GM18870 (cell line): Measurements from ENCODE around the gene BCAT1.
"Not testable (repeated sequence)": the region's sequence is repeated elsewhere in the genome, so short reads cannot be mapped to it uniquely, and the experiment has no call there.

Source experiments
- ATAC-seq: cut with Tn5 transposase; IDR thresholded peaks from one replicate; pipeline ENCODE4 v1.9.1; 2021; ENCODE audit warnings: moderate library complexity; ENCODE audit not compliant: unreplicated experiment

The BCAT1 gene

DNA sequence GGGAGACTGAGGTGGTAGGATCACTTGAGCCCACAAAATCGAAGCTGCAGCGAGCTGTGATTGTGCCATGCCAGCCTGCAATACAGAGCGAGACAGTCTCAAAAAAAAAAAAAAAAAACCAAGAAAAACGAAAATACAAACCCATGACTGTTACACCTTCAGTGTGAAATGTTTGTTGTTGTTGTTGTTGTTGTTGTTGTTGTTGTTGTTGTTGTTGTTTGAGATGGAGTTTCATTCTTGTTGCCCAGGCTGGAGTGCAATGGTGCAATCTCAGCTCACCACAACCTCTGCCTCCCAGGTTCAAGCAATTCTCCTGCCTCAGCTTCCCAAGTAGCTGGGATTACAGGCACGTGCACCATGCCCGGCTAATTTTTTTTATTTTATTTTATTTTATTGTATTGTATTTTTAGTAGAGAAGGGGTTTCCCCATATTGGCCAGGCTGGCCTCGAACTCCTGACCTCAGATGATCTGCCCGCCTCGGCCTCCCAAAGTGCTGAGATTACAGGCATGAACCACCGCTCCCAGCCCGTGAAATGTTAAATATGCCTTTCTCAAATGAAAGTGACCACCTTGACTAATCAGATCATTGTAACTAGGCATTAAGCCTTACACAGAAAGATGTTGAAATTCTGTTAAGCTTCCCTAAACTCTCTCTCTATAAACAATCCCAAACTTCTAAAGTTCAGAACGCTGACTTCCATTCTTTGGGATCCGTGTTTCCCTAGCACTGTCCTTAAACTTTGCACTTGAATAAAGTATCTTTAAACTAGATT lies 20.2 kb downstream of the BCAT1 start:
- ATAC-seq = not testable (repeated sequence)

DNA sequence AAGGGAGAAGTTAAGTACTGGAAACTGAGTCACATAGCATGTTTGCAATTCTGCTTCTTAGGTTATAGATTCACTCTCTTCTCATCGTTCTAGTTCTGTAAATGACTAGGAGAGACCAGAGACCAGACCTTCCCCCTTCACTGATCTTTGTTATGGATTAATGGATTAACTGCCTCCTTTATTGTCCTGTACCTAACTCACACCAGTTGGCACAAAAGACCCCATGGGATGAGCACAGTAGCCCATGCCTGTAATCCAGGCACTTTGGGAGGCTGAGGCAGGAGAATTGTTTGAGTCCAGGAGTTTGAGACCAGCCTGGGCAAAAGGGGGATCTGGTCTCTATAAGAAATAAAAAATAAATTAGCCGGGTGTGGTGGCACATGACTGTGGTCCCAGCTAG lies 20.8 kb downstream of the BCAT1 start:
- no peak for ATAC-seq

DNA sequence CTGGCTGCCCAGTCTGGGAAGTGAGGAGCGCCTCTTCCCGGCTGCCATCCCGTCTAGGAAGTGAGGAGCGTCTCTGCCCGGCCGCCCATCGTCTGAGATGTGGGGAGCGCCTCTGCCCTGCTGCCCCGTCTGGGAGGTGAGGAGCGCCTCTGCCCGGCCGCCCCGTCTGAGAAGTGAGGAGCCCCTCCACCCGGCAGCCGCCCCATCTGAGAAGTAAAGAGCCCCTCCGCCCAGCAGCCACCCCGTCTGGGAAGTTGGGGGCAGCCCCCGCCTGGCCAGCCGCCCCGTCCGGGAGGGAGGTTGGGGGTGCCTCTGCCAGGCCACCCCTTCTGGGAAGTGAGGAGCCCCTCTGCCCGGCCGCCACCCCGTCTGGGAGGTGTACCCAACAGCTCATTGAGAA lies 22.8 kb downstream of the BCAT1 start:
- ATAC-seq = not testable (repeated sequence)

DNA sequence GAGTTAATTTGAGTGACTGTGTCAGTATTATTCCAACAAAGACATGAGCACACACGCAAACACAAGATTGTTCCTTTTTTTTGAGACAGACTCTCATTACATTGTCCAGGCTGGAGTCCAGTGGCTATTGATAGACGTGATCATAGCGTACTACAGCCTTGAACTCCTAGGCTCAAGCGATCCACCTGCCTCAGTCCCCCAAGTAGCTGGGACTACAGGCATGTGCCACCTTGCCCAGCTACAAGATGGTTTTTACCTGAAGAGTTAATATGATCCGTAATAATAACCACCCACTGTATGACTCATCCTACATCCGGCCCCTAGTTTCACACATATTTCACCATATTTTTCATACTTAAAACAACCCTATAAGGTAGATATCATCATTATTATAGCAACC lies 26.8 kb downstream of the BCAT1 start:
- no peak for ATAC-seq

DNA sequence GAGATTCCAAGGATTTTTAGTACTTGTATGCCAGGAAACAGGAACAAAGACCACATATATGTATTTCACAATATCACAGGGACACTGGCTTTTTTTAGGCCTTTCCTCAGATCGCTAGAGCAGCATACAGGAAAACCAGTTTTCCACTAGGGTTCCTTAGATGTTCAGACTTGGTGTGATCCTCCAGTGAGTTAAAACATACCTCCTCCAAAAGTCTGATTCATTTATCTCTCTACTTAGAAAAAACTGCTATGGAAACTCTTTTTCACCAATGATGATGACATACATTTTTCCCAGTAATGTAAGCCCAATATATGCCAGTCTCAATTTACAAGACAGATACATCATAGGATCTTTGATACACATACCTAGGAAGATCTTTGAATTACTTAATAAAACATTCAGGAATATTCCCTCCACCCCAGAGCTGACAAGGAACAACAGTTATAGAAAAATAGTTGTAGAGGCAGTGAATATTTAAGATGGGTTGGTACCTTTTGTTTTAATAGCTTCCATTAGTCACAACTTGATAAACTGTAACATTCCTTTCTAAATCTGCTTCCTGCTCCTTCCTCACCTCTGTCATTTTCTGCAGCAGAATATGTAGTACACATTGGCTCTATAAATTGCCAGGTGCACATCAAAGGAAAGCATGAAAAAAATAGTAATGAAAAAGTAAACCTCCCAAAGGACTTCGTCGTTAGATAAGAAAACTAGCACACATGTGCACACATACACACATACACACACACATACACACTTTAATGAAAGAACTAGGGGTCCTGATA lies 27.5 kb downstream of the BCAT1 start:
- no peak for ATAC-seq

DNA sequence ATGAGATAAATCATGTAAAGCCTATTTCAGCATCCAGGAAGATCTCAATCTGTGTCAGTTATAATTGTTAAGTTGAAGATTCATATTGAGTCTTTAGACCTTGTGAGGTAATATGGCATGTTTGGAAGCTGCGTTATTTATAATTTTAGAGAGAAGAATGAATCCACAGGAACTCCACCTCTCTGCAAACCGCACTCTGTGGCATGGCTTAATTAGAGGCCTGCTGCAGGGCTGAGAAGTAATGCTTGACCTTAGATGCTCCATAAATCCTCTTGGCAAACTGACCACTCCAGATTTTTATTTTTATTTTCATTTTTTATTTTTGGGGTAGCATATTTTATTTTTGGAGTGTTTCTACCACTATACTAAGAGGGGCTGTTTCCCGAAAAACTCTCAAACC lies 28.8 kb downstream of the BCAT1 start:
- no peak for ATAC-seq

DNA sequence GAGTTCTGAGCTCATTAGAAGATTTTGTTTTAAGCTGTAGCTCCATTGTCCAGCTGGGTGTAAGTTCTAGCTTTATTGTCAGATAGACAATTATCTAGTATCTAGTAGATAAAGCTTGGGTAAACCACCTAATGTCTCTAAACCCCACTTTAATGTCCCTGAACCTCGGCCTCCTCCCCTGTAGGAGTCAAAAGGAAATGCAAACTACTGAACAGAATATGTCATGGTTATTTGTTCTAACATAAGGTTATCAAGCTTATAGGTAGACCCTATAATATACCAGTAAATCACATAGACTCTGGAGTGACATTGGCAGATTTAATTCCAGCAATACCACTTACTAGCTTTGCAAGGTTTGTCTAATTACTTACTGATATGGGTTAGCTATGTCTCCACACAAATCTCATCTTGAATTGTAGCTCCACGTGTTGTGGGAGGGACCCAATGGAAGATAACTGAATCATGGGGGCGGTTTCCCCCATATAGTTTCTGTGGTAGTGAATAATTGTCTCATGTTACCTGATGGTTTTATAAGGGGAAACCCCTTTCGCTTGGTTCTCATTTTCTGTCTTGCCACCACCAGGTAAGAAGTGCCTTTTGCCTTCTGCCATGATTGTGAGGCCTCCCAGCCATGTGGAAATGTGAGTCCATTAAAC lies 29.4 kb downstream of the BCAT1 start:
- ATAC-seq = no peak

DNA sequence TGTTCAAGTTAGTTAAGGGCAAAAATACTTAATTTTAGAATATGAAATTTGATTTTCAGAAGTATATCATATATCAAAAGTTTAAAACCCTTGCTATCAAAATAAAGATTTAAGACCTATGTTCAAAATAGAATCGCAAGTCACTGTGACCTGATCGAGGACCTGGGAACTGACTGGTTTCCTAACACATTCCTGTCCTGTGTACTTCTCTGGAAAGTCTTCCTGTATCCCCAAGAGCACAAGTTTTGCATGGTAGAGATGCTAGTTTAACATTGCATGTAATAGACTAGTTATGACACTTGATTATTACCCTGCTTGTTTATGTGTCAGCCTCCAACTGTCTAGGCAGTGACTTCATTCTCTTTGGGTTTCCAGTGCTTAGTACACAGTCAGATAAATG lies 30.3 kb downstream of the BCAT1 start:
- no peak for ATAC-seq

DNA sequence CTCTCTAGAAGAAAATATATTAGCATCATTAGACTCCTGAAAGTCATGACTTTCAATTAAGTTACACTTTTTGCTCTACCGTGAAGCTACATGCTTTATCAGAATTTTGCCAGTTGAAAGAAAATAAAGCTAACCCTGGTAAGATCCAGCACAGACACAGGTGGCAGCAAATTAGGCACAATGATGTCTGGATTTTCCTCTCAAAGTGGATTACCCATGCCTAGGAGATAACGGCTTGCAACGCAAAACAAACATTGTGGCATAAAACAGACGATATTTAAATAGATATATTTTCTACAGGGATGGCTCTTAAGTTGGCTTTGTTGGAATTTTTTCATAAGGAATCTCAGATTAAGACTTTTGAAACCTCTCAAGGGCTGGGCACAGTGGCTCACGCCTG lies 33.4 kb downstream of the BCAT1 start:
- ATAC-seq = no peak

DNA sequence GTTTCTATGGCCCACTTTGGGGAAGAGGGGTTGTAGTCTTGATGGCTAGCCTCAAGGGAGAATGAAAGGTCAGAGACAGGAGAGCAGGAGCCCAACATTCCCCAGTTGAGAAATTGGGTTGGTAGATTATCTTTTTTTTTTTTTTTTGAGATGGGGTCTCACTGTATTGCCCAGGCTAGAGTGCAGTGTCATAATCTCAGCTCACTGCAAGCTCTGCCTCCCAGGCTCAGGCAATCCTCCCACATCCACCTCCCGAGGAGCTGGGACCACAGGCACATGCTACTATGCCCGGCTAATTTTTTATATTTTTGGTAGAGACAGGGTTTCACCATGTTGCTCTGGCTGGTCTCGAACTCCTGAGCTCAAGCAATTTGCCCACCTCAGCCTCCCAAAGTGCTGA lies 34.9 kb downstream of the BCAT1 start:
- no peak for ATAC-seq

DNA sequence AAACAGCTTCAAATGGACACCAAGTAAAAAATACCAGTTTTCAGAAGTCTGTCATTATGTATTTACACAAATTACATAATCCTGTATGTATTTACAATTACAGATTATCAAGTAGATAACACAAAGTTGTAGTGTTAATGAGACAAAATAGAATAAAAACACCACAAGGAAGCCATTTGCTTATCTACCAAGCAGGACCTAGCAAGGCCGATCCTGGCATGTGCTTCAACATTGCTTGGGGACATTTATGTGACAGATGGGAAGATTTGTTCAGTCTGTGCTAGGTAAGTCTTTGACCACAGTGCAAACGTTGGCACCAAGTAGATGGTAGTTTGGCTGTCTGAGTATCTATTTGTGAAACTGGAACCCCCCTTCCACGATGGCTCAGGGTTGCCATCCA lies 35.8 kb downstream of the BCAT1 start:
- ATAC-seq = no peak

DNA sequence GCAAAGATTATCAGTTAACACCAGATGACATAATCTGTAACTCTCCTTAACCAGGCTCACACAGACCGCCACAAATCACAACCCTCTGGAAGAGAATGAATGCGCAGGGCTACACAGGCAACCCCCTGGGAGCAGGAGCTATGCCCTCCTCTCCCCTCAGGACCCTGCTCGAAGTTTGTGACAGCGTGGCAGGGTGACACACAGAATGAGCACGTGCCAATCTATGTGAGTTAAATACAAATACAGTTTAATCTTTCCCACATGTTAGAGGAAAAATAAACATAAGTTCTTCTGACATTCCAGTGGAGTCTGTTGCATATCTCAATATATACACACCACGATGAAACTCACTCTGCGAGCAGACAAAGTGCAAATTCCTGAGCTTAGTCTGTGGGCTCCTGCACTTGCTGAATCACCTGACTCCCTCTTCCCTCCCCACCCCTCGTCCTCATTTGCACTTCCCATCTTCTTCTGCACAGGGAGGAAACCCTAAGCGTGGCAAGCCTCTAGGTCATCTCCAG lies 37.6 kb downstream of the BCAT1 start:
- ATAC-seq = no peak

DNA sequence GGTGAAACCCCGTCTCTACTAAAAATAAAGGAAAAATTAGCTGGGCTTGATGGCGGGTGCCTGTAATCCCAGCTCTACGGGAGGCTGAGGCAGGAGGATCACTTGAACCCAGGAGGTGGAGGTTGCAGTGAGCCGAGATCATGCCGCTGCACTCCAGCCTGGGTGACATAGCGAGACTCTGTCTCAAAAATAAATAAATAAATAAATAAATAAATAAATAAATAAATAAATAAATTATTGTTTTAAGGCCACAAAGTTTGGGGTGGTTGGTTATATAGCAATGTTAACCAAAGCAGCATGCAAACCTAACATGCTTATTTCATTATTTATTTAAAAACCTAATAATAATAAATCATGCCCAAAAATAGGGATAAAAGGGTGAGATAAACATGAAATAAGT lies 38.7 kb downstream of the BCAT1 start:
- not testable (repeated sequence) for ATAC-seq

DNA sequence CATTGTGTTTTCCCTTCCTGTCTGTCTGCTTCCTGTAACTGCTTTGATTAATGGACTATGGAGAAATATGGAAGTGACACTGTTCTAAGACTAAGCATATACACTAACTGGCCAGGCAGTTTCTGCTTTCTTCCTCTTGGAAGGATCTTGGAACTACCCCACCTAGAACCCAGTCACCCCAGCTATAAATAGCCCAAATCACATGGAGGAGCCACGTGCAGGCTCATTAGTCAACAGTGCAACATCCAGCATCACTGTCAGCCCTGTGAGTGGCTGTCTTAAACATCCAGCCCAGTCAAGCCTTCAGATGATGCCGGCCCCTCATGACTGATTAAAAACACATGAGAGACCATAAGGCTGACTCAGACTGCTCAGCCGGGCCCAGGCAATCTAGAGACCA lies 39.2 kb downstream of the BCAT1 start:
- no peak for ATAC-seq

DNA sequence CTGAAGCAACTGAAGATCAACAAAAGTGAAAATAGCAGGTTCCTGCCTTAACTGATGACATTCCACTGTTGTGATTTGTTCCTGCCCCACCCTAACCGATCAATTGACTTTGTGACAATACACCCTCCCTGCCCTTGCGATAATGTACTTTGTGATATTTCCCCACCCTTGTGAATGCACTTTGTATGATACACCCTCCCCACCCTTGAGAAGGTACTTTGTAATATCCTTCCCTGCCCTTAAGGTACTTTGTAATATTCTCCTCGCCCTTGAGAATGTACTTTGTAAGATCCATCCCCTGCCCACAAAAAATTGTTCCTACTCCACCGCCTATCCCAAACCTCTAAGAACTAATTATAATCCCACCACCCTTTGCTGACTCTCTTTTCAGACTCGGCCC lies 41.4 kb downstream of the BCAT1 start:
- no peak for ATAC-seq

DNA sequence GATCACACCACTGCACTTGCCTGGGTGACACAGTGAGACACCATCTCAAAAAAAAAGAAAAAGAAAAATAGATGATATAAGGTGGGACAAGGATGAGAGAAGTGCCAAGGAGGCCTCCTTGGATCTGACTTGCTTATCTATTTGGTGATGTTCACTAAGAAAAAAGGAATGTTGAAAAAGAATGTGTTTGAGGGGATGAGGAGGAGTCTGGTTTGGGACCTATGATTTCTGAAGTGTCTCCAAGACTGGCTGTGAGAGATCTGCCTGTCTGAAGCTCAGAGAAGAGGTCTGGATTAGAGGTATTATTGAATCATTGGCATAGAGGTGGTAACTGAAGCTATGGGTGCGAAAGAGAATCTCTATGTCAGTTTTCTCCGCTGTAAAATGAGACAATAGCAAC lies 42.8 kb downstream of the BCAT1 start:
- no peak for ATAC-seq

DNA sequence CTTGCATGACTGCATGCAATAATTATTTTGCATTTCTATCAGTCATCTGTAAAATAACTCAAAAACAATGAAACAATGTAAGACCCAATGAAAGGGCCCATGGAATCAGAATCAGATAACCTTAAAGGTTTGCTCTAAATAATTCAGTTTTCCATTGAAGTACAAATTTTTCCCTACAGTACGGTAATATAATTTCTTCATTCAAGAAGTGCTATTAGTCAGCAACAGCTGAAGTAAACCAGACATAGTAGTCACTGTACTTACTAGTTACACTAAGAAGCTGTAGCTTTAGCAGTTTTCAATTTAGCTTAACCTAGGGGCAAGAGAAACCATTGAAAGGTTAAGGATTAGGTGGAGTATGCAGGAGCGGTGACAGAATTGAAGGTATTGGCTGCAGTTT lies 43.5 kb downstream of the BCAT1 start:
- ATAC-seq = no peak

DNA sequence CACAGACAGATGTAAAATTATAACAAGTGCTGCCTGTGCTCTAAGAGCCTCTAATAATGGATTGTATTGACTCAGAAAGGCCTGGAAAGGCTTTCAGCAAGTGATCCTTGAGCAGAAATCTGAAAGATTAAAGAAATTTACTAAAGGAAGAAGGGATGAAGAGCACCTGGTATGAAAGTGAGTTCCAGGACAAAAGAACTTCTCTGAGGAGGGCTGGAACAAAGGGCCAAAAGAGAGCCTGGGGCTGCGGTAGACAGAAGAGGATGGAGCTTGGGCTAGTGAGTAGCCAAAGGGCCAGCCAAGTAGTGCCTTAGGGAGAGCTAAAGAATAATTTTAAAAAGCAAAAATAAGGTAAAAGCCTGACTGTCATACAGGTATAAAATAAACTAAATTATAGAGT lies 44.0 kb downstream of the BCAT1 start:
- ATAC-seq = no peak

DNA sequence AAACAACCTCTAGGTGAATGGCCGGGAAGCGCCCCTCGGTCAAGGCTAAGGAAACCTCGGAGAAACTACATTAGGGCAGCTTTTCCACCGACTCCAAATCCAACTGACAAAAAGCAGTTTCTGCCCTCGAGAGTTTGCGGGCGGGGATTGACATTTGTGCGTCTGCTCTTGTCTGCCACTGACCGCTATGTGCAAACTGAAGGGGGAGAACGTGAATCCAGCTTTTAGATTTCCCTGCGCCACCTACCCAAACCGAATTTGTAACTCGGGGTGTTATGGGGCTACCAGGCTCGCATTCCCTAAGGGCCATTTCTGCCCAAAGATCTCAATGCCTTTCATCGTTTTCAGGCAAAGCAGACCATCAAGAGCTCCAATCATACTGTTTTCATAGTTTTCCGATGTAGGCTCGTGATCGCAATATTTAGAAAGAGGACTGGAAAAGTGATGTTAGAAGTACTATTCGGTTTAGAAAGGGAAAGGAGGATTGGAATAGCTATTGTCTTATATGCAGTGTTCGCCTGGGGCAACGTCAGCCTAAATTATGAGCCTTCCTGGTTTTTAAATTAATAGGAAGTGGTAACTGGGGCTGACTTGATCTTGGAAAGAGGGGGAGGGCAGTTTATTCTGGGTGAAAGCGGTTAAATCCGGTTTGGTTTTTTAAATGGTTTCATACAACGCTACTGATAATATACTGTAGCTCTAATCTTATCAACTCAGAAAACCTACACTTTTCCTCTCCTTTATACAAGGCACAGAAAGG lies 45.4 kb downstream of the BCAT1 start:
- no peak for ATAC-seq

DNA sequence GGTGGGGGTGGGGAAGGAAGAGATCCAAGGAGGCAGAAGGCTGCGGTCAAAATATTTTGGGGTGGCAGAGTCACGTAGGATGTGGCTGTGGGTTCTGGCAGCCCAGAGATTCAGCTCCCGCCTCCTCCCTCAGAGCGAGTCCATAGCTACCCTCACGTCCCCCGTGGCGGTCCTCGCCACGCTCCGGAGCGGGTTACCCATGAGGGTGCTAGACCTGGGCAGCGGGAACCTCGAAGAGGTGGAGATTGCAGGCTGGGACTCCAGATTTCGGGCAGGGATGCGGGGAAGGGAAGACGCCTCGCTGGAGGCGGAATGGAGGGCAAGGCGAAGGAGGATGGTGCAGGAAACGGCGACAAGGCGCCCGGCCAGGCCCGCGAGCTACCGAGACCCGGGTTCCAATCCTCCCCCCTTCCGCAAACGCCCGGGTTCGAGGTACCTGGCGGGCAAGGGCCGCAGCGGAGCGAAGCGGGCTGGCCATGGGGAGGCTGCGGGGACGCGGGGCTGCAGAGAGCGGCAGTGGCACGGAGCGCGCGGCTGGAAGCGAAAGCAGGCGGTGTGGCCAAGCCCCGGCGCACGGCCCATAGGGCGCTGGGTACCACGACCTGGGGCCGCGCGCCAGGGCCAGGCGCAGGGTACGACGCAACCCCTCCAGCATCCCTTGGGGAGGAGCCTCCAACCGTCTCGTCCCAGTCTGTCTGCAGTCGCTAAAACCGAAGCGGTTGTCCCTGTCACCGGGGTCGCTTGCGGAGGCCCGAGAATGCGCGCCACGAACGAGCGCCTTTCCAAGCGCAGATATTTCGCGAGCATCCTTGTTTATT lies 46.2 kb downstream of the BCAT1 start:
- ATAC-seq = no peak
